SK-N-SH (cell line): ENCODE results near the gene FASTKD3. TPM values are rescaled to one million over a fixed set of nuclear protein-coding genes. Genes with fewer than 3 reads are reported as not detected.

Experiments used
- CTCF ChIA-PET: fragments of 300-600, 350-600 bp; formaldehyde crosslinking; extraction: SDS; loops from one replicate; lab custom pipeline; 2021; lab: Yijun Ruan, JAX
- POLR2A ChIA-PET: fragments of 350-600 bp; sonication (Branson Sonifier 250); formaldehyde crosslinking; extraction: SDS; loops from one replicate; lab custom pipeline; 2020; ENCODE audit warnings: antibody characterized with exemption, inconsistent platforms; lab: Yijun Ruan, JAX
- DNase-seq: peaks from one replicate; pipeline ENCODE4 v3.0.0; 2012
- H2AFZ ChIP-seq: fragments of 200-600 bp; sonication (generic); 2 replicates; pipeline ENCODE4 v1.8.1; 2016; ENCODE audit warnings: antibody characterized with exemption, mild to moderate bottlenecking, low read depth
- H3F3A ChIP-seq: fragments of 200-600 bp; sonication (generic); replicated peaks from 2 replicates; pipeline ENCODE3; 2016; ENCODE audit warnings: antibody characterized with exemption, mild to moderate bottlenecking; ENCODE audit not compliant: insufficient read depth
- H3K27ac ChIP-seq, 2 experiments: fragments of 200-500 bp in 1 of 2; fragments of 200-600 bp in 1 of 2; sonication (Bioruptor generic) in 1 of 2; sonication (generic), shearing (Covaris generic) in 1 of 2; 2 replicates each; pipeline versions ENCODE4 v1.5.1 to v1.6.1; 2014 to 2016; ENCODE audit warnings: low read depth in 2 of 2, inconsistent platforms in 1 of 2, low read length in 1 of 2, mild to moderate bottlenecking in 1 of 2, mixed read lengths in 1 of 2
- H3K27me3 ChIP-seq: fragments of 200-600 bp; sonication (generic), shearing (Covaris generic); 2 replicates; pipeline ENCODE4 v1.6.1; 2016; ENCODE audit warnings: mixed run types; ENCODE audit not compliant: insufficient read depth
- H3K36me3 ChIP-seq, 2 experiments: fragments of 200-500 bp in 1 of 2; fragments of 200-600 bp in 1 of 2; sonication (Bioruptor generic) in 1 of 2; sonication (generic) in 1 of 2; replicated peaks in 1 of 2; 2 replicates each; pipeline versions ENCODE3 to v1.5.1; 2014 to 2016; ENCODE audit warnings: low read length in 1 of 2, mild to moderate bottlenecking in 1 of 2; ENCODE audit not compliant: insufficient read depth in 2 of 2, control insufficient read depth in 1 of 2
- H3K4me1 ChIP-seq, 2 experiments: fragments of 200-500 bp in 1 of 2; fragments of 200-600 bp in 1 of 2; sonication (Bioruptor generic) in 1 of 2; sonication (generic), shearing (Covaris generic) in 1 of 2; 2 replicates each; pipeline versions ENCODE4 v1.5.1 to v1.6.1; 2014 to 2016; ENCODE audit warnings: low read depth in 1 of 2, low read length in 1 of 2, mixed run types in 1 of 2; ENCODE audit not compliant: insufficient read depth in 2 of 2, control insufficient read depth in 1 of 2
- H3K4me2 ChIP-seq: fragments of 200-600 bp; sonication (generic), shearing (Covaris generic); 2 replicates; pipeline ENCODE4 v1.6.1; 2017; ENCODE audit warnings: mixed run types
- H3K4me3 ChIP-seq, 2 experiments: fragments of 200-500 bp in 1 of 2; fragments of 200-600 bp in 1 of 2; sonication (Bioruptor generic) in 1 of 2; sonication (generic), shearing (Covaris generic) in 1 of 2; 2 replicates each; pipeline versions ENCODE4 v1.5.1 to v1.8.1; 2014 to 2016; ENCODE audit warnings: low read depth in 2 of 2, inconsistent platforms in 1 of 2, low read length in 1 of 2, mild to moderate bottlenecking in 1 of 2, mixed read lengths in 1 of 2, moderate library complexity in 1 of 2
- H3K79me2 ChIP-seq: fragments of 200-600 bp; sonication (generic); 2 replicates; pipeline ENCODE4 v1.8.1; 2017; ENCODE audit warnings: mild to moderate bottlenecking; ENCODE audit not compliant: insufficient read depth
- H3K9ac ChIP-seq: fragments of 200-600 bp; sonication (generic); 2 replicates; pipeline ENCODE4 v1.6.1; 2017; ENCODE audit warnings: mixed run types
- H3K9me2 ChIP-seq: fragments of 200-600 bp; sonication (generic); 2 replicates; pipeline ENCODE4 v1.6.1; 2017; ENCODE audit warnings: mixed run types
- H3K9me3 ChIP-seq: fragments of 200-600 bp; sonication (generic); 2 replicates; pipeline ENCODE4 v1.6.1; 2017; ENCODE audit warnings: mixed run types, mild to moderate bottlenecking, moderate library complexity
- H4K20me1 ChIP-seq: fragments of 200-600 bp; sonication (generic); 2 replicates; pipeline ENCODE4 v1.6.1; 2017; ENCODE audit warnings: mild to moderate bottlenecking, mixed run types; ENCODE audit not compliant: insufficient read depth
- ELF1 ChIP-seq: IDR thresholded peaks from 2 replicates; pipeline ENCODE4 v1.4.0; 2012
- EP300 ChIP-seq, 2 experiments: IDR thresholded peaks; 2 replicates each; pipeline versions ENCODE4 v1.4.0 to v1.6.1; 2012; ENCODE audit warnings: borderline replicate concordance in 1 of 2, low read depth in 1 of 2, low read length in 1 of 2
- EZH2phosphoT487 ChIP-seq: fragments of 200-600 bp; sonication (generic); IDR thresholded peaks from 2 replicates; pipeline ENCODE4 v1.6.1; 2017; ENCODE audit warnings: low read depth, mixed run types, mild to moderate bottlenecking, antibody characterized with exemption, moderate library complexity, borderline replicate concordance
- FOSL2 ChIP-seq: IDR thresholded peaks from 2 replicates; pipeline ENCODE4 v1.4.0; 2012; ENCODE audit warnings: low read depth, mild to moderate bottlenecking, moderate library complexity, borderline replicate concordance
- FOXM1 ChIP-seq: IDR thresholded peaks from 2 replicates; pipeline ENCODE4 v1.4.0; 2012; ENCODE audit warnings: low read depth, mild to moderate bottlenecking
- IRF3 ChIP-seq: fragments of 150-350 bp; IDR thresholded peaks from 2 replicates; pipeline ENCODE4 v1.6.1; 2016; ENCODE audit warnings: mild to moderate bottlenecking, low read depth, low read length
- JUND ChIP-seq: IDR thresholded peaks from 2 replicates; pipeline ENCODE4 v1.4.0; 2012
- MAX ChIP-seq: IDR thresholded peaks from 2 replicates; pipeline ENCODE4 v1.4.0; 2012; ENCODE audit warnings: low read depth
- MEF2A ChIP-seq: IDR thresholded peaks from 2 replicates; pipeline ENCODE4 v1.4.0; 2012; ENCODE audit warnings: low read depth, borderline replicate concordance
- RXRA ChIP-seq: IDR thresholded peaks from 2 replicates; pipeline ENCODE4 v1.4.0; 2012; ENCODE audit warnings: low read depth, mild to moderate bottlenecking, borderline replicate concordance
- SMC3 ChIP-seq: IDR thresholded peaks from 2 replicates; pipeline ENCODE4 v1.6.1; 2012; ENCODE audit warnings: low read depth, low read length, improper control_type of control experiment
- TAF1 ChIP-seq: IDR thresholded peaks from 2 replicates; pipeline ENCODE4 v1.6.1; 2012; ENCODE audit warnings: low read depth, mild to moderate bottlenecking, low read length, moderate library complexity, borderline replicate concordance
- TCF12 ChIP-seq: IDR thresholded peaks from 2 replicates; pipeline ENCODE4 v1.4.0; 2012
- USF1 ChIP-seq: IDR thresholded peaks from 2 replicates; pipeline ENCODE4 v1.4.0; 2012; ENCODE audit warnings: low read depth, borderline replicate concordance
- USF2 ChIP-seq: fragments of 150-350 bp; IDR thresholded peaks from 2 replicates; pipeline ENCODE4 v1.6.1; 2017; ENCODE audit warnings: antibody characterized with exemption, low read length, low read depth, borderline replicate concordance
- WGBS: methylation state at CpG from one replicate; pipeline ENCODE4 v1.1.6; 2017; ENCODE audit warnings: low lambda C conversion rate; 5-methylcytosine and 5-hydroxymethylcytosine counted together
- polyA plus RNA-seq, 3 experiments: library from polyadenylated mRNA; depleted of rRNA; stranded (reverse); fragments of >200 nt; gene quantifications; 2 replicates each; pipeline ENCODE4 v1.2.3, GENCODE V29; 2012

Gene FASTKD3
- polyA plus RNA-seq, 1 of the 3 experiments (the other 2 are of a cell fraction) = 5.4 TPM

DNA sequence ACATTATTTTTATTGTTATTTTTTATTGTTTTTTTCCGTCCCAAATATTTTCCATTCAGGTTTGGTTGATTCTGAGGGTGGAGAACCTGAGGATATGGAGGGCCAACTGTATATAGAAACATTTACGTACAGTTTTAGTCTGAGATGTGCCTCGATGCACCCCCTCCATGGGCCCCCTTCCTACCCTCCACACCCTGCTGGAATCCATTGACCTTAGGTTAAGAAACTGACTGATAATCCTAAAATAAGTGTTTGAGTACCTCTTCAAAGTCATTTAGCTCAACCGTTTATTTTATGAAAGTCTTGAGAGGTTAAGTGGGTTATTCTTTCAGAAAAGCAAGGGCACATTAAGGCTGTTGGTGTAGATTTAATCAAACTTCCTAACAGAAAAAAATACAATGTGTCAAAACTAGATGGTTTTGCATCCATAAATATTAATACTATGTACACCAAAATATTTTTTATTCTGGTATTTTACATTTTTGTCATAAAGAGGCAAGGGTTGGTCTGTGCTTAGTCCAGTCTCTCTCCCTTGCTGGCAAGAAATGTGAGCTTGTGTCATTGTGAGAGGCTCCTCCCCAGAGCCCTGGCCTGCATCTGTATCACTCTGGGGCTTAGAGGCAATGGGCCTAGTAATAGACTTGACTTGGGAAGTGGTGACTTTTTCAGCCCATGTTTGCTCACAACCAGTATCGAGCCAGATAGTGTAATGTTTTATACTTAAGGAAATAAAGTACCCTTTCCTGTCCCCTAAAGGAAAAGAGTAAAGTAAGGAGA, 15.8 kb upstream of the FASTKD3 start:
- Histone ChIP-seq H2AFZ (no peak overlapping the region), H3K27me3 (no peaks in the 10 kb centered on the region), H3K4me2 (no peak overlapping the region), H3K27ac (no peak overlapping the region), H3K79me2 (peaks cover 7% of the 10 kb centered on the region; the same call in 1 of the 2 replicates), H3K9ac (no peak overlapping the region), H3K4me1 (no peaks in the 10 kb centered on the region; a peak in 1 of 4 replicates), H3K9me3 (no peaks in the 10 kb centered on the region), H3K36me3 (peaks cover 64 to 80% of the 10 kb centered on the region in 2 experiments), H4K20me1 (no peaks in the 10 kb centered on the region), H3K4me3 (no peak overlapping the region), H3F3A (peaks cover 10% of the 10 kb centered on the region), H3K9me2 (no peaks in the 10 kb centered on the region)
- ChIA-PET CTCF (interaction anchor here (1.2 kb wide), 1 partner anchor 455 kb away, joined by 3 read pairs; no protein-coding TSS in a partner anchor), POLR2A (no interaction called here)
- DNase-seq = no peak
- 94% methylated on average over 5 of the region's 5 CpGs for WGBS
- no peak for TF ChIP-seq MAX
- no peak for TF ChIP-seq ELF1
- no peak for TF ChIP-seq TAF1
- TF ChIP-seq IRF3 = no peak
- no peak for TF ChIP-seq FOXM1
- TF ChIP-seq RXRA = no peak
- TF ChIP-seq JUND = no peak
- no peak for TF ChIP-seq MEF2A
- TF ChIP-seq EP300 (IDR thresholded peaks at IDR 0.05; ENCODE audit: borderline replicate concordance in 1 of 2, low read depth in 1 of 2, low read length in 1 of 2) = no peak
- TF ChIP-seq FOSL2 = no peak
- no peak for TF ChIP-seq USF1
- no peak for TF ChIP-seq USF2

- no peaks in the 10 kb centered on the region for H3K27me3 ChIP-seq
- TF ChIP-seq USF2 (no peak), SMC3 (no peak), MEF2A (no peak), TCF12 (no peak), EZH2phosphoT487 (no peak)
- H3F3A ChIP-seq = peaks cover 10% of the 10 kb centered on the region
- CTCF ChIA-PET = no interaction called here
- no peaks in the 10 kb centered on the region for H3K9me3 ChIP-seq
- no peak overlapping the region for H3K27ac ChIP-seq
- 95% methylated on average over 4 of the region's 4 CpGs for WGBS
- no peak overlapping the region for H2AFZ ChIP-seq
- no peaks in the 10 kb centered on the region for H3K9me2 ChIP-seq
- H3K4me2 ChIP-seq = no peak overlapping the region
- no peaks in the 10 kb centered on the region for H4K20me1 ChIP-seq
- peaks cover 56 to 76% of the 10 kb centered on the region in 2 experiments for H3K36me3 ChIP-seq
- H3K9ac ChIP-seq = no peak overlapping the region
- POLR2A ChIA-PET = no interaction called here
- peaks cover 0 to 5% of the 10 kb centered on the region in 2 experiments; a peak in 2 of 4 replicates for H3K4me1 ChIP-seq
- peaks cover 9% of the 10 kb centered on the region; the same call in 1 of the 2 replicates for H3K79me2 ChIP-seq
- DNase-seq = no peak
- H3K4me3 ChIP-seq = no peak overlapping the region
Observed at GRCh38 chr5:7882926-7883325, 14.1 kb upstream of the FASTKD3 start.
